Common myeloid progenitor, CD34-positive (primary cell): ENCODE data around the gene ARHGEF10L.

Source experiments
- CTCF ChIA-PET: fragments of 350-600 bp; sonication (Branson Sonifier 250); formaldehyde crosslinking; loops from one replicate; lab custom pipeline; 2021; ENCODE audit warnings: antibody characterized with exemption; lab: Charles Lee
- POLR2A ChIA-PET: fragments of 350-600 bp; sonication (Branson Sonifier 250); formaldehyde crosslinking; loops from one replicate; lab custom pipeline; 2021; ENCODE audit warnings: antibody characterized with exemption; lab: Charles Lee
- DNase-seq, 3 donors: peaks; one replicate each; pipeline versions ENCODE4 v3.0.0 to v3.0.0-alpha.2; 2013
- H3K27ac ChIP-seq, 2 experiments: 1 replicate in 1 of 2; 2 replicates in 1 of 2; pipeline ENCODE4 v1.7.0; 2013; ENCODE audit warnings: inconsistent platforms in 2 of 2, low read length in 2 of 2, mild to moderate bottlenecking in 2 of 2, low read depth in 1 of 2, moderate library complexity in 1 of 2; ENCODE audit not compliant: severe bottlenecking in 2 of 2, insufficient read depth in 1 of 2, poor library complexity in 1 of 2
- H3K27me3 ChIP-seq, 5 experiments: replicated peaks in 2 of 5; 1 replicate in 3 of 5; 2 replicates in 2 of 5; pipeline versions ENCODE4 v1.6.1 to v1.7.0; 2013; ENCODE audit warnings: low read length in 4 of 5, mild to moderate bottlenecking in 2 of 5, moderate library complexity in 2 of 5, inconsistent platforms in 1 of 5; ENCODE audit not compliant: insufficient read depth in 5 of 5, control insufficient read depth in 4 of 5
- H3K36me3 ChIP-seq, 4 experiments: 1 replicate in 2 of 4; 2 replicates in 2 of 4; pipeline versions ENCODE4 v1.6.1 to v1.7.0; 2013; ENCODE audit warnings: low read length in 3 of 4, control low read depth in 1 of 4, mild to moderate bottlenecking in 1 of 4; ENCODE audit not compliant: control insufficient read depth in 4 of 4, insufficient read depth in 4 of 4
- H3K4me1 ChIP-seq, 4 experiments: 1 replicate in 3 of 4; 2 replicates in 1 of 4; pipeline versions ENCODE4 v1.6.1 to v1.7.1; 2013; ENCODE audit warnings: low read length in 3 of 4, mild to moderate bottlenecking in 3 of 4, control low read depth in 1 of 4, inconsistent platforms in 1 of 4, moderate library complexity in 1 of 4; ENCODE audit not compliant: control insufficient read depth in 4 of 4, insufficient read depth in 4 of 4; ENCODE audit errors: control extremely low read depth in 1 of 4
- H3K4me3 ChIP-seq, 7 experiments: 1 replicate in 4 of 7; 2 replicates in 3 of 7; pipeline versions ENCODE4 v1.5.1 to v1.7.0; 2013; ENCODE audit warnings: mild to moderate bottlenecking in 7 of 7, low read length in 6 of 7, moderate library complexity in 6 of 7, inconsistent platforms in 2 of 7, low read depth in 2 of 7, control low read depth in 1 of 7; ENCODE audit not compliant: insufficient read depth in 4 of 7, control insufficient read depth in 1 of 7; ENCODE audit errors: extremely low read depth in 1 of 7
- H3K9me3 ChIP-seq, 5 experiments: 1 replicate in 4 of 5; 2 replicates in 1 of 5; pipeline versions ENCODE4 v1.6.1 to v1.7.1; 2013; ENCODE audit warnings: low read length in 4 of 5, mild to moderate bottlenecking in 2 of 5, inconsistent platforms in 1 of 5, low read depth in 1 of 5, moderate library complexity in 1 of 5; ENCODE audit not compliant: control insufficient read depth in 4 of 5, insufficient read depth in 2 of 5; ENCODE audit errors: control extremely low read depth in 1 of 5
- WGBS: methylation state at CpG from one replicate; pipeline ENCODE4 v1.1.5; 2013; ENCODE audit not compliant: insufficient coverage; 5-methylcytosine and 5-hydroxymethylcytosine counted together

The ARHGEF10L gene

GRCh38 chr1:17568014-17568900 lies 28.8 kb downstream of the ARHGEF10L start:
- POLR2A ChIA-PET, result no interaction called here
- CTCF ChIA-PET, result interaction anchor here (1.2 to 1.5 kb wide), 4 partner anchors 18 to 73 kb away, joined by 3 to 5 read pairs (median 3); no protein-coding TSS in a partner anchor
- 83% methylated on average over 3 of the region's 11 CpGs for WGBS
- Histone ChIP-seq H3K27me3 (peaks cover 0 to 6% (median 0%) of the 10 kb centered on the region in 5 experiments), H3K4me1 (peaks cover 0 to 15% (median 9%) of the 10 kb centered on the region in 4 experiments), H3K27ac (no peak overlapping the region), H3K4me3 (no peak overlapping the region), H3K9me3 (no peaks in the 10 kb centered on the region), H3K36me3 (no peaks in the 10 kb centered on the region)
- no peak for DNase-seq

- POLR2A ChIA-PET, result no interaction called here
- CTCF ChIA-PET, result interaction anchor here (1.3 to 1.5 kb wide), 2 partner anchors 36 to 75 kb away, joined by 3 to 5 read pairs; no protein-coding TSS in a partner anchor
- Histone ChIP-seq H3K4me3 (no peak overlapping the region), H3K9me3 (no peaks in the 10 kb centered on the region), H3K36me3 (no peaks in the 10 kb centered on the region), H3K27ac (peak overlapping the region in 1 of 2 experiments; percentile 28), H3K27me3 (peaks cover 0 to 6% (median 0%) of the 10 kb centered on the region in 5 experiments), H3K4me1 (peaks cover 0 to 15% (median 9%) of the 10 kb centered on the region in 4 experiments)
- DNase-seq, result peak in 2 of 3 donors; percentile 45 to 58
- 76% methylated on average over 6 of the region's 16 CpGs for WGBS
These were observed 30.0 kb downstream of the ARHGEF10L start for GRCh38 chr1:17569200-17570139.

GRCh38 chr1:17570228-17570627 lies 30.7 kb downstream of the ARHGEF10L start:
- peaks cover 0 to 6% (median 0%) of the 10 kb centered on the region in 5 experiments for H3K27me3 ChIP-seq
- no peak for DNase-seq
- H3K27ac ChIP-seq, result no peak overlapping the region
- H3K9me3 ChIP-seq, result no peaks in the 10 kb centered on the region
- whole genome bisulfite sequencing, result 92% methylated on average over 3 of the region's 3 CpGs
- peaks cover 0 to 15% (median 9%) of the 10 kb centered on the region in 4 experiments for H3K4me1 ChIP-seq
- no peak overlapping the region for H3K4me3 ChIP-seq
- ChIA-PET CTCF (no interaction called here), POLR2A (no interaction called here)
- no peaks in the 10 kb centered on the region for H3K36me3 ChIP-seq

- no peaks in the 10 kb centered on the region for H3K27me3 ChIP-seq
- 95% methylated on average over 9 of the region's 9 CpGs for WGBS
- POLR2A ChIA-PET, result no interaction called here
- no peaks in the 10 kb centered on the region for H3K36me3 ChIP-seq
- peak in 2 of 3 donors; percentile 15 to 19 for DNase-seq
- no peaks in the 10 kb centered on the region for H3K9me3 ChIP-seq
- H3K4me1 ChIP-seq, result peaks cover 0 to 15% (median 9%) of the 10 kb centered on the region in 4 experiments
- no peak overlapping the region for H3K27ac ChIP-seq
- CTCF ChIA-PET, result interaction anchor here (1.0 to 4.7 kb wide), 6 partner anchors 11 to 70 kb away, joined by 3 to 28 read pairs (median 6); no protein-coding TSS in a partner anchor
- no peak overlapping the region for H3K4me3 ChIP-seq
These were observed 32.9 kb downstream of the ARHGEF10L start for GRCh38 chr1:17572264-17572985.

GRCh38 chr1:17573518-17574041 lies 34.1 kb downstream of the ARHGEF10L start:
- POLR2A ChIA-PET, result no interaction called here
- CTCF ChIA-PET, result interaction anchor here (1.0 to 4.7 kb wide), 5 partner anchors 11 to 71 kb away, joined by 3 to 28 read pairs (median 8); no protein-coding TSS in a partner anchor
- DNase-seq, result no peak
- Histone ChIP-seq H3K4me1 (peaks cover 0 to 15% (median 9%) of the 10 kb centered on the region in 4 experiments), H3K27ac (no peak overlapping the region), H3K9me3 (no peaks in the 10 kb centered on the region), H3K4me3 (no peak overlapping the region), H3K27me3 (peaks cover 0 to 2% (median 0%) of the 10 kb centered on the region in 5 experiments), H3K36me3 (no peaks in the 10 kb centered on the region)
- 67% methylated on average over 6 of the region's 10 CpGs for WGBS

- ChIA-PET POLR2A (no interaction called here), CTCF (interaction anchor here (0.7 to 4.7 kb wide), 5 partner anchors 10 to 39 kb away, joined by 3 to 28 read pairs (median 4); no protein-coding TSS in a partner anchor)
- no peak overlapping the region for H3K27ac ChIP-seq
- H3K27me3 ChIP-seq, result peaks cover 0 to 2% (median 0%) of the 10 kb centered on the region in 5 experiments
- peaks cover 0 to 10% (median 5%) of the 10 kb centered on the region in 4 experiments for H3K4me1 ChIP-seq
- peak overlapping the region in 1 of 7 experiments; percentile 6 for H3K4me3 ChIP-seq
- no peaks in the 10 kb centered on the region for H3K36me3 ChIP-seq
- DNase-seq, result peak in 1 of 3 donors; percentile 24
- H3K9me3 ChIP-seq, result no peaks in the 10 kb centered on the region
- WGBS, result 100% methylated on average over 2 of the region's 11 CpGs
These were observed 35.0 kb downstream of the ARHGEF10L start for GRCh38 chr1:17574516-17574915.
